Gastroesophageal sphincter (tissue), 3 donors: Measurements from ENCODE around the gene ANKRD35.
"Not testable (repeated sequence)": the region's sequence is repeated elsewhere in the genome, so short reads cannot be mapped to it uniquely, and the experiment has no call there.

Experiments used
- POLR2AphosphoS5 ChIP-seq: sonication (generic); formaldehyde crosslinking; IDR thresholded peaks from one replicate; pipeline ENCODE4 v1.6.1; 2017; ENCODE audit warnings: antibody characterized with exemption
- TF ChIP-seq, protein P1 (sequence below), 4 experiments: fragments of 200-600 bp in 2 of 4; fragments of 450-650 bp in 2 of 4; sonication (generic) in 1 of 4; IDR thresholded peaks; one replicate each; pipeline ENCODE4 v1.5.1; 2017 to 2019; ENCODE audit warnings: antibody characterized with exemption in 4 of 4, mild to moderate bottlenecking in 2 of 4, moderate library complexity in 2 of 4

DNA sequence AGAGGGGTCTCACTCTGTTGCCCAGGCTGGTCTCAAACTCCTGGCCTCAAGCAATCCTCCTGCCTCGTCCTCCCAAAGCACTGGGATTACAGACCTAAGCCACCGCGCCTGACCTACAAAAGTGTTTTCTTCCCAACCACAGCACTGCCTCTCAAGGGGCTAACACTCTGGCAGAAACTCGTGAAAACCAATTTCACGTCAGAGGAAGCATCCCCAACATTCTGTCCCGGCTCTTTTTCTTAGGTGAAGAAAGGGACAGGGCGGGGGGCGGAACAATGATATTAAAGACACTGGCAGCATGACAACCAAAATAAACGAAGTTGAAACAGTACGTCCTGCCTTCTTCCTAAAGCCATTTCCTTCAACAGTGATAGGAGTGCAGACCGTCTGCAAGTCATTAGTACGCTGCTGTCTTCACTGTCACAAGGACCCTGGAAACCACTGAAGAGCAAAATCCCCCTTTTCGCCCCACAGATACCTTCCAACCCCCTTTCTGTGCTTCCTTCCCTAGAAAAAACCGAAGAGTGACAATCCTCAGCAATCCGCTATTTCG is 62.8 kb downstream of the ANKRD35 start:
- TF ChIP-seq, protein P1, sequence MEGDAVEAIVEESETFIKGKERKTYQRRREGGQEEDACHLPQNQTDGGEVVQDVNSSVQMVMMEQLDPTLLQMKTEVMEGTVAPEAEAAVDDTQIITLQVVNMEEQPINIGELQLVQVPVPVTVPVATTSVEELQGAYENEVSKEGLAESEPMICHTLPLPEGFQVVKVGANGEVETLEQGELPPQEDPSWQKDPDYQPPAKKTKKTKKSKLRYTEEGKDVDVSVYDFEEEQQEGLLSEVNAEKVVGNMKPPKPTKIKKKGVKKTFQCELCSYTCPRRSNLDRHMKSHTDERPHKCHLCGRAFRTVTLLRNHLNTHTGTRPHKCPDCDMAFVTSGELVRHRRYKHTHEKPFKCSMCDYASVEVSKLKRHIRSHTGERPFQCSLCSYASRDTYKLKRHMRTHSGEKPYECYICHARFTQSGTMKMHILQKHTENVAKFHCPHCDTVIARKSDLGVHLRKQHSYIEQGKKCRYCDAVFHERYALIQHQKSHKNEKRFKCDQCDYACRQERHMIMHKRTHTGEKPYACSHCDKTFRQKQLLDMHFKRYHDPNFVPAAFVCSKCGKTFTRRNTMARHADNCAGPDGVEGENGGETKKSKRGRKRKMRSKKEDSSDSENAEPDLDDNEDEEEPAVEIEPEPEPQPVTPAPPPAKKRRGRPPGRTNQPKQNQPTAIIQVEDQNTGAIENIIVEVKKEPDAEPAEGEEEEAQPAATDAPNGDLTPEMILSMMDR (IDR thresholded peaks at IDR 0.05) = not testable (repeated sequence)
- not testable (repeated sequence) for TF ChIP-seq POLR2AphosphoS5
